Measurements from ENCODE around the gene RTN3. TPM values are rescaled to one million over a fixed set of nuclear protein-coding genes. Genes with fewer than 3 reads are reported as not detected.

The RTN3 gene
- total RNA-seq, 1 experiment from 2014 or later = 173 TPM

- H3K14ac ChIP-seq (ENCODE audit: insufficient read depth, low read length) = no peak overlapping the region
- no peak for DNase-seq
- no peak overlapping the region for H4K8ac ChIP-seq (replicated peaks; ENCODE audit: insufficient read length, low read depth, low read length)
- no peaks in the 10 kb centered on the region for H3K9me3 ChIP-seq (ENCODE audit: control insufficient read depth, low read depth, low read length)
- no peaks in the 10 kb centered on the region for H3K4me1 ChIP-seq (ENCODE audit: insufficient read depth, low read length)
- H2BK20ac ChIP-seq (ENCODE audit: low read depth, low read length, poor library complexity, severe bottlenecking) = no peak overlapping the region
- H2AFZ ChIP-seq (ENCODE audit: low read length) = no peak overlapping the region
- H3K9ac ChIP-seq (ENCODE audit: extremely low read depth, insufficient read length, low read length) = no peak overlapping the region
- H2BK5ac ChIP-seq (ENCODE audit: insufficient read length, low read length) = no peak overlapping the region
- peaks cover 0 to 4% (median 0%) of the 10 kb centered on the region in 3 experiments; a peak in 2 of 7 replicates for H3K36me3 Mint-ChIP-seq (ENCODE audit: insufficient read depth in 1 of 3, low read depth in 3 of 3)
- no peak overlapping the region for H3K23ac ChIP-seq (ENCODE audit: insufficient read length, low read depth, low read length)
- no peak overlapping the region for H2BK15ac ChIP-seq (ENCODE audit: low read depth, low read length)
- H3T11ph ChIP-seq (ENCODE audit: low read length) = no peak overlapping the region
- H3K27ac Mint-ChIP-seq = no peak overlapping the region; a peak in 1 of 7 replicates
- no peaks in the 10 kb centered on the region for H3K9me3 Mint-ChIP-seq
- H3K27me3 Mint-ChIP-seq (ENCODE audit: low read depth) = no peaks in the 10 kb centered on the region
- no peaks in the 10 kb centered on the region for H3K23me2 ChIP-seq (ENCODE audit: insufficient read length, low read depth, low read length, poor library complexity, severe bottlenecking)
- H3K56ac ChIP-seq (ENCODE audit: insufficient read length, low read depth, low read length) = no peak overlapping the region
- H4K5ac ChIP-seq (ENCODE audit: insufficient read length, low read depth, low read length) = no peak overlapping the region
- no CpG with 5 or more reads among the region's 4 CpGs for WGBS (ENCODE audit: extremely low coverage, insufficient read length, low lambda C conversion rate)
- no peak overlapping the region for H3K4me3 Mint-ChIP-seq
- no peak overlapping the region for H2BK12ac ChIP-seq (ENCODE audit: insufficient read length, low read depth, low read length)
- H3K18ac ChIP-seq (ENCODE audit: insufficient read length, low read depth, low read length) = no peak overlapping the region
- H3K79me1 ChIP-seq (ENCODE audit: insufficient read depth, low read depth, low read length, poor library complexity, severe bottlenecking) = no peaks in the 10 kb centered on the region
- TF ChIP-seq CTCF (conservative IDR thresholded peaks at IDR 0.05) = no peak
- no peak overlapping the region for H3K27ac ChIP-seq (ENCODE audit: insufficient read length, low read depth, low read length)
- no peaks in the 10 kb centered on the region for H4K20me1 ChIP-seq (ENCODE audit: control insufficient read depth, insufficient read depth, insufficient read length)
- H3K79me2 ChIP-seq (ENCODE audit: insufficient read depth, low read length) = peaks cover 2% of the 10 kb centered on the region; the same call in 1 of the 2 replicates
- H4K91ac ChIP-seq (ENCODE audit: insufficient read length, low read depth, low read length) = no peak overlapping the region
- no peak overlapping the region for H2BK120ac ChIP-seq (ENCODE audit: low read depth, low read length, poor library complexity, severe bottlenecking)
- peaks cover 2 to 4% of the 10 kb centered on the region in 2 experiments for H3K4me1 Mint-ChIP-seq
- H2AK5ac ChIP-seq (ENCODE audit: insufficient read length, low read length) = no peak overlapping the region
- no peak overlapping the region for H3K4ac ChIP-seq (ENCODE audit: low read depth, low read length)
- no peaks in the 10 kb centered on the region for H3K27me3 ChIP-seq (ENCODE audit: insufficient read depth, low read length)
- H3K4me2 ChIP-seq (ENCODE audit: insufficient read depth, insufficient read length, low read length) = no peak overlapping the region
Observed at GRCh38 chr11:63736864-63737263, 55.6 kb downstream of the RTN3 start.
